CD4-positive, alpha-beta T cell treated with Interleukin-2 at 100 ng/mL for 4 hours (primary cell): ENCODE data around the gene HTT-AS.

Source experiments
- DNase-seq: peaks from one replicate; pipeline ENCODE4 v3.0.0-alpha.2; 2020; ENCODE audit warnings: low spot score

HTT-AS gene

DNA sequence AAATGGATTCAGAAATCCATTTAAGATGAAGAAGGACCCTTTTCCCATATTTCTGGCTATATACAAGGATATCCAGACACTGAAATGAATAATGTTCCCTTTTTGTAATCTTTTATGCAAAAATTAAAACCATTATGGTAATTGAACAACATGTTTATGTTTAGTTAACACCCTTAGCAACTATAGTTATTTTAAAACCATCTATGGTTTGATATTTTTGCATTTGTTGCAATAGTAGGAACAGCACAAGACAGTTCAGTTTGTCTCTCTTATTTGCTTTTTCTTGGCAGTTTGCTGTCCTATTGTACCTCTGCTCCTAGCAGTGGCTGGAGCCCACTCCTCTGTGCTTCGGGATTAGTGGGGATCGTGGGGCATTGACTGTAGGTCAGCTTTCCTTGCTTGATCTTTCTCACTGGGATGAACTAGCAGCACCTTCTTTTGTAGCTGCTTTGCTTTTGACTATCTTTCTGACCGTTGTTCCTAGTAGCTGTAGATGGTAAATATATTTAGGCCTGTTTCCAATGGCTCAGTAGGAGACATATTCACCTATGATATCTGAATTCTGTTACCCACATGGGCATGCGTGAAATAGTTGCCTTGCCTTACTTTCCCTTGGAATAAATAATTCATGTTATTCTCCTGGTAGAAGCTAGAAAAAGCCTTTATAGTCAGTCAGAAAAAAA lies 12.9 kb upstream of the HTT-AS start:
- DNase-seq: no peak

DNA sequence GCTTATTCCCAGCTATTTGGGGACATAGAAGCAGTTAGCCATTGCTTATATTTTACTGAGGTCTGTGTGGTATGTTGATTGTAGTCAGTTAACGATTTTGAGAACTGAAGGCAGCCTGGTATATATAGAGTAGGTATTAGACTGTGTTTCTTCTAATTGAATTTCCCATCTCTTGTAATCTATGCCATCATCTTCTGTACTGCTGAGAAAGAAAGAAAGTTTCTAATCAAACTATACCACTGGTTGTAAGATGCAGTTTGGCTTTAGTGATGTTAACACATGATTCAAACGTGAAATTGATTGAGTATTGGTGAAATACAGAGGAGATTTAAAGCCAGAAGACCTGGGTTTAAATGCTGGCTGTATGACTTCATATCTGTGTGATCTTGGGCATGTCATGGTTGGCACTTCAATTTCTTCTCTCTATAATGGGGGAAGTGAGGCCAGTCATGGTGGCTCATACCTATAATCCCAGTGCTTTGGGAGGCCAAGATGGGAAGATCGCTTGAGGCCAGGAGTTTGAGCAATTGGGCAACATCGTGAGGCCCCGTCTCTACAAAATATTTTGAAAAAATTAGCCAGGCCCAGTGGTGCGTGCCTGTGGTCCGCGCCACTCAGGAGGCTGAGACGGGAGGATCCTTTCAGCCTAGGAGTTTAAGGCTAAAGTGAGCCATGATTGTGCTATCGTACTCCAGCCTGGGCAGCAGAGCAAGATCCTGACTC lies 11.8 kb upstream of the HTT-AS start:
- DNase-seq: no peak

DNA sequence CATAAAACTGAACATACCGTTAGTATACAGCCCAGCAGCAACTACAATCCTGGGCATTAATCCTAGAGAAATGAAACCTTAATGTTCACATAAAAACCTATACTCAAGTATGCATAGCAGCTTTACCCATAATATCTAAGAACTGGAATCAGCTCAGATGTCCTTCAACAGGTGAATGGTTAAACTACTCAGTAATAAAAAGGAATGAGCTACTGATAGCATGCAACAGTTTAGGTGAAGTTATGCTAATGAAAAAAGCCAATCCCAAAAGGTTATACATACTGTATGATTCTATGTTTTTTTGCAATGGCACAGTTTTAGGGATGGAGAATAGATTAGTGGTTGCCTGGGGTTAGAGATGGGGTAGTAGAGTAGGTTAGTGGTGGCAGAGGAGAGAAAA lies 9.4 kb upstream of the HTT-AS start:
- no peak for DNase-seq

DNA sequence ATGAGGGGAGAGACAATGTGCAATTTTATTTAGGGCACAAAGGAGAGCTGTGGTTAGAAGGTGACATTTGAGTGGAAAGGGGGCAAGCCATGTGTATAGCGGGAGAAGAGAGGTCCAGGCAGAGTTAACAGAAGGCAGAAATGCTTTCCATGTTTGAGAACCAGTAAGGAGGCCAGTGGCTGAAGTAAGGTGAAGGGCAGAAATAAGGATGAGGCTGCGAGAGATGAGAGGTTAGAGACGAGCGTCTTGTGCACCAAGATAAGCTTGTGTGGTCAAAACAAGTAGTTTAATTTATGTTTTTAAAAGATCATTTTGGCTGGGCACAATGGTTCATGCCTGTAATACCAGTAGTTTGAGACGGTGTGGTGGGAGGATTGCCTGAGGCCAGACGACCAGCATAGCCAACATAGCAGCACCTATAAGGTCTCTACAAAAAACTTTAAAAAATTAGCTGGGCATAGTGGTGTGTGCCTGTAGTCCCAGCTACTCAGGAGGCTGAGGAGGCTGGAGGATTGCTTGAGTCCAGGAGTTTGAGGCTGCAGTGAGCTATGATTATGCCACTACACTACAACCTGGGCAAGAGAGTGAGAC lies 8.7 kb upstream of the HTT-AS start:
- DNase-seq: no peak

DNA sequence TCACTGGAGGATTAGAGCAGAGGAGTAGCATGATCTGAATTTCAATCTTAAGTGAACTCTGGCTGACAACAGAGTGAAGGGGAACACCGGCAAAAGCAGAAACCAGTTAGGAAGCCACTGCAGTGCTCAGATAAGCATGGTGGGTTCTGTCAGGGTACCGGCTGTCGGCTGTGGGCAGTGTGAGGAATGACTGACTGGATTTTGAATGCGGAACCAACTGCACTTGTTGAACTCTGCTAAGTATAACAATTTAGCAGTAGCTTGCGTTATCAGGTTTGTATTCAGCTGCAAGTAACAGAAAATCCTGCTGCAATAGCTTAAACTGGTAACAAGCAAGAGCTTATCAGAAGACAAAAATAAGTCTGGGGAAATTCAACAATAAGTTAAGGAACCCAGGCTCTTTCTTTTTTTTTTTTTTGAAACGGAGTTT lies 5.4 kb upstream of the HTT-AS start:
- no peak for DNase-seq

DNA sequence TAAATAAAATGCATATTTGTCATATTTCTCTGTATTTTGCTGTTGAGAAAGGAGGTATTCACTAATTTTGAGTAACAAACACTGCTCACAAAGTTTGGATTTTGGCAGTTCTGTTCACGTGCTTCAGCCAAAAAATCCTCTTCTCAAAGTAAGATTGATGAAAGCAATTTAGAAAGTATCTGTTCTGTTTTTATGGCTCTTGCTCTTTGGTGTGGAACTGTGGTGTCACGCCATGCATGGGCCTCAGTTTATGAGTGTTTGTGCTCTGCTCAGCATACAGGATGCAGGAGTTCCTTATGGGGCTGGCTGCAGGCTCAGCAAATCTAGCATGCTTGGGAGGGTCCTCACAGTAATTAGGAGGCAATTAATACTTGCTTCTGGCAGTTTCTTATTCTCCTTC lies 3.5 kb upstream of the HTT-AS start:
- no peak for DNase-seq

DNA sequence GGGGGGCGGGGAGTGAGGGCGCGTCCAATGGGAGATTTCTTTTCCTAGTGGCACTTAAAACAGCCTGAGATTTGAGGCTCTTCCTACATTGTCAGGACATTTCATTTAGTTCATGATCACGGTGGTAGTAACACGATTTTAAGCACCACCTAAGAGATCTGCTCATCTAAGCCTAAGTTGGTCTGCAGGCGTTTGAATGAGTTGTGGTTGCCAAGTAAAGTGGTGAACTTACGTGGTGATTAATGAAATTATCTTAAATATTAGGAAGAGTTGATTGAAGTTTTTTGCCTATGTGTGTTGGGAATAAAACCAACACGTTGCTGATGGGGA lies 1.3 kb upstream of the HTT-AS start:
- DNase-seq: no peak

DNA sequence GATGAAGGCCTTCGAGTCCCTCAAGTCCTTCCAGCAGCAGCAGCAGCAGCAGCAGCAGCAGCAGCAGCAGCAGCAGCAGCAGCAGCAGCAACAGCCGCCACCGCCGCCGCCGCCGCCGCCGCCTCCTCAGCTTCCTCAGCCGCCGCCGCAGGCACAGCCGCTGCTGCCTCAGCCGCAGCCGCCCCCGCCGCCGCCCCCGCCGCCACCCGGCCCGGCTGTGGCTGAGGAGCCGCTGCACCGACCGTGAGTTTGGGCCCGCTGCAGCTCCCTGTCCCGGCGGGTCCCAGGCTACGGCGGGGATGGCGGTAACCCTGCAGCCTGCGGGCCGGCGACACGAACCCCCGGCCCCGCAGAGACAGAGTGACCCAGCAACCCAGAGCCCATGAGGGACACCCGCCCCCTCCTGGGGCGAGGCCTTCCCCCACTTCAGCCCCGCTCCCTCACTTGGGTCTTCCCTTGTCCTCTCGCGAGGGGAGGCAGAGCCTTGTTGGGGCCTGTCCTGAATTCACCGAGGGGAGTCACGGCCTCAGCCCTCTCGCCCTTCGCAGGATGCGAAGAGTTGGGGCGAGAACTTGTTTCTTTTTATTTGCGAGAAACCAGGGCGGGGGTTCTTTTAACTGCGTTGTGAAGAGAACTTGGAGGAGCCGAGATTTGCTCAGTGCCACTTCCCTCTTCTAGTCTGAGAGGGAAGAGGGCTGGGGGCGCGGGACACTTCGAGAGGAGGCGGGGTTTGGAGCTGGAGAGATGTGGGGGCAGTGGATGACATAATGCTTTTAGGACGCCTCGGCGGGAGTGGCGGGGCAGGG lies 711 bp upstream of the HTT-AS start:
- DNase-seq: peak; percentile 17

DNA sequence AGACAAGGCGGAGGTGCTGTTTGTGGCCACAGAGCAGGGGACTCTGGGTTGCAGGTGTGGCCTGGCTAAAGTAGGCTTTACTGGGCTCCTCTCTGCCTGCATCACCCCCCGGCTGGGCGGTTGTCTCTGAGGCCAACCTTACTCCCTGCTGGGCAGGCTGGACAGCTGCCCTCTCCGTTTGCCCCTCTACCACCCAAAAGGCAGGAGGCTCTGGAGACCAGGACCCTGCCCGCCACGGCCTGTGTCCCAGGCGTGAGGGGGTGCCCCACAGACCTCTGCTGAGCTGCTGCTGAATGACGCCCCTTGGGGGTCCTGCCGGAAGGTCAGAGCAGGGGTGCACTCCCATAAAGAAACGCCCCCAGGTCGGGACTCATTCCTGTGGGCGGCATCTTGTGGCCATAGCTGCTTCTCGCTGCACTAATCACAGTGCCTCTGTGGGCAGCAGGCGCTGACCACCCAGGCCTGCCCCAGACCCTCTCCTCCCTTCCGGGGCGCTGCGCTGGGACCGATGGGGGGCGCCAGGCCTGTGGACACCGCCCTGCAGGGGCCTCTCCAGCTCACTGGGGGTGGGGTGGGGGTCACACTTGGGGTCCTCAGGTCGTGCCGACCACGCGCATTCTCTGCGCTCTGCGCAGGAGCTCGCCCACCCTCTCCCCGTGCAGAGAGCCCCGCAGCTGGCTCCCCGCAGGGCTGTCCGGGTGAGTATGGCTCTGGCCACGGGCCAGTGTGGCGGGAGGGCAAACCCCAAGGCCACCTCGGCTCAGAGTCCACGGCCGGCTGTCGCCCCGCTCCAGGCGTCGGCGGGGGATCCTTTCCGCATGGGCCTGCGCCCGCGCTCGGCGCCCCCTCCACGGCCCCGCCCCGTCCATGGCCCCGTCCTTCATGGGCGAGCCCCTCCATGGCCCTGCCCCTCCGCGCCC lies 920 bp downstream of the HTT-AS start:
- no peak for DNase-seq

DNA sequence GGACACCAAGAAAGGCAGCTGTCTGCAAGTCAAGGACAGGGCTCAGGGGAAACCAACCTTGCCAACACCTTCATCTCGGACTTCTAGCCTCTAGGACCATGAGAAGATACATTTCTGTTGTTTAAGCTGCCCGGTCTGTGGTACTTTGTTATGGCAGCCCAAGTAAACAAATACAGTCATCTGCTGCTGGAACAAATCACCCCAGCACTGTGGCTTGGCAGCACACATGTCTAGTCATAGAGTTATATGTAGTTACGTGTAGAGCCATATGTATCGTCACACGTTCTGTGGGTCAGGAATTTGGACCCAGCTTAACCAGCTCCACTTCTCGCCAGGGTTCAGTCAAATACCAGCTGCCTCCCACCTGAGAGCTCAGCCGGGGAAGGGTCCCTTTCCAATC lies 2.5 kb downstream of the HTT-AS start:
- no peak for DNase-seq

DNA sequence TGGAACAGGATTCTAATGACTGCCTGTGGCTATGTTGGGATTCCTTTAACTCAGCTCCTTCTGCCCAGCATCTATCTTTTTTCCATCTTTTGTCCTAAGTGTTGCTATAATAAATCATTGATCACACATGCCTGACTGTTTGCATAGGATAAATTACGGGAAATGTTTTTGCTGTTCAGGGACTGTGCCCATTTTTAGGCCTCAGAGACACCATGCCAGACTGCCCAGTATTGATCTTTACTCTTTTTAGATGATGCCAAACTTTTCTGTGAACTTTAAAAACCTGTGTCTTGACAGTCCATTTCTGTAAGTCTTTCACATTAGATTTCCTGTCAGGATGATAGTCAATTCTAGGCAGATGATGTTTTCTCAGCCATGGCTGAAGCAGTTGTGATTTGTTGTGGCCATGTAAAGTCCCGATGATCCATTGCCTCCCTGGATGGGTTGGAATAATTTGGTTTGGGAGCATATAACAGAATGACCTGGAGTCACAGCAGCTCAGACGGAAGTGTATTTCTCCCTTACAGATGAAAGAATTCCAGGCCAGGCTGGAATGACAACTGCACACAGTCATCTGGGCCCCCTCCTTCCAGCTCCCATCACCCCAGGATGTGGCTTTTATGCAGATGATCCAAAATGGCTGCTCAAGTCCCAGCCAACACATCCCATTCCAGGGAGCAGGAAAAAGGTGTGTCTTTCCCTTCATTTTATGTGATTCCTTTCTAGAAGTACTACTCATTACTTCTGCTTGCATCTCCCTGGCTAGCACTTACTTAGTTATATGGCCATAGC lies 3.4 kb downstream of the HTT-AS start:
- no peak for DNase-seq

DNA sequence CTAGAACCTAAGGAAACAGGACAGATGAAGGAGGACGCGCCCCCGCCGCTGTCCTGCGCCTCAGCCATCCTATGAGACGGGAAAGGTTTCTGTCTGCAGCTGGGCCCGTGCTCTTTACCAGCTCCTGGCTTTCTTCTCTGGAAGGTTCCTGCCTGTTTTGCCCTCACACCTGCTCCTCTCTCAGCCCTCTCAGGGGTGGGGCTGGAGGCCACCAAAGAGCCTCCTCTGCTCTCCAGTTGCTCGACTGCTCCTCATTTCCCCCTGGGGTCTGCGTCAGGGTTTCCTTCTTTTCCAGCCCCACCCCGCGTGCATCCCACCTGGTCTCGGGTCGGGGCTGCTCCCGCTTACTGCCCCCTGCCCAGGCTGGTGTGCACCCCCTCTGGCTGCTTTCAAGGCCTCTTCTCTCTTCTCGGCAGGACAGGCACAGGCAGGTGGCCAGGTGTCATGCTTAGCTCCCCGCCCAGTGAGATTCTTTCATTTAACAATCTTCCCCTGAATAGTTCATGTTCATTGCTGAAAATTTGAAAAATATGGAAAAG lies 4.6 kb downstream of the HTT-AS start:
- no peak for DNase-seq

DNA sequence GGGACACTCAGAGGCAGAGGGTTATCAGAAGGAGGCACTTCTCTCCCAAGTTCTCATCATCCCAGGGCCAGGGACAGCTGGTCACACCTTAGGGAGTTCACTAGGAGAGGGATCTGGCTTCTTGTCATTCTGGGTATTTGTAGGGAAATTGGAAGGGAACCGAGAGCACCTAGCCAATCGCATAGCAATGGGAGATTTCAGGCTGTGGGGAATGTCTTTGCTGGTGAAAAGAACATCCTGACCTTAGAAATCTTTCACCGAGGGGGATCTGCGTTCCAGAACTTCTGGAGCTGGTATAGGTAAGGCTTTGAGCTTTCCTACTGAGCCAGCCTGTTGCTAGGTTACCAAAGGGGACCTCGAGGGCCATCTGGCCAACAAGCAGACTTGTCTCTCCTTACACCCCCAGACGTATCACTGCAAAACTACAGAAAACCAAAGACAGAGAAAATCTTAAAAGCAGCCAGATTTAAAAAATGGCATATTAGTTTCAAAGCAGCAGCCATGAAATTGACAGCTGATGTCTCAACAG lies 6.8 kb downstream of the HTT-AS start:
- DNase-seq: no peak

DNA sequence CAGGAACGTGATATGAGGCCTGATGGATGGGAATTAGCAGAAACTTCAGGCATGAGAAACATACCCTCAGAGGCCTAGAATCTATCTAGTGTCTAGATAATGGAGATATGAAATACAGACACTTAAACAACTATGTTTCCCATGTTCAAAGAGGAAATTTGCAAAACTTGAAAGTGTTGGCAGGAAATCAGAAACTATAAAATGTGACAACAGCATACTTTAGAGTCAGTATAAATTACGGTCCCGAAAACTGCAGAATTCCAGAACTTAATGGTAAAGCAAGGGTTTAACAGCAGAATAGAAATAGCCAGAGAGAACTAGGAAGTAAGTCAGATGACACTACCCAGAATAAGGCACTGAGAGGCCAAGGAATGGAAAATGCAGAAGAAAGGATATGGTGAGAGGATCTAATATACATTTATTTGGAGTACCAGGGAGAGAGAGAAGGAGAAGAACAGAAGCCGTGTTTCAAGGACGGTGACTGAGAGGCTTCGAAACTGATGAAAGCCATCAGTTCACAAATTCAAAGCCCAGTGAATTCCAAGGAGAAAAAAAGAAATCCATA lies 7.4 kb downstream of the HTT-AS start:
- DNase-seq: no peak

DNA sequence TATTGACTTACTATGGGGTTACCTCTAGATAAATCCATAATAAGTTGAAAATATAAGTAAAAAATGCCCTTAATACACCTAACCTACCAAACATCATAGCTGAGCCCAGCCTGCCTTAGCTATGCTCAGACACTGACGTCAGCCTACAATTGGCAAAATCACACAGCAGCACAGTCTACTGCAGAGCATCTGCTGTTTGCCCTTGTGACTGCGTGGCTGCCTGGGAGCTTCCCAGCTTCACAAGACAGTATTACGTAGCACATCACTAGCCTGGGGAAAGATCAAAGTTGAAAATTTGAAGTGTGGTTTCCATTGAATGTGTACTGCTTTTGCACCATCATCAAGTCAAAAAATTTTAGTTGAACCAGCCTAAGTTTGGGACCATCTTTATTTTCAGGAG lies 8.8 kb downstream of the HTT-AS start:
- DNase-seq: no peak

DNA sequence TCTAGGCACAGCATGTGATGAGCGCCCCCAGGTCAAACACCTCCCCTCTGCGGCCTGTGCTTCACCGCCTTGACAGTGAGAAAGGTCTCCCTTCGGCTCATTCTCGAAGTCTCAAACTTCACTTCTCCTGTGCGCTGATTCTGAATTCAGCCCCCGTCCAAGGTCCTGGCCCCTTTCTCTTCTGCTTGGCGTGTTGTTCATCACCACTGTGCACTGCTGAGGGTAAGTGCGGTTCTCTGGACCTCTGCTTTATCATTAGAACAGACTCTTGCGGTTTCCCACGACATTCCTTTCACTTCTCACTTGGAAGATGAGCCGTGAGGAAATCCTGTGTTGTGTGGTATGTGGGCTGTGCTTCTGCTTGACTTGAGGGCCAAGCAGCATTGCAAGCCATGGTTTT lies 11.9 kb downstream of the HTT-AS start:
- DNase-seq: no peak

DNA sequence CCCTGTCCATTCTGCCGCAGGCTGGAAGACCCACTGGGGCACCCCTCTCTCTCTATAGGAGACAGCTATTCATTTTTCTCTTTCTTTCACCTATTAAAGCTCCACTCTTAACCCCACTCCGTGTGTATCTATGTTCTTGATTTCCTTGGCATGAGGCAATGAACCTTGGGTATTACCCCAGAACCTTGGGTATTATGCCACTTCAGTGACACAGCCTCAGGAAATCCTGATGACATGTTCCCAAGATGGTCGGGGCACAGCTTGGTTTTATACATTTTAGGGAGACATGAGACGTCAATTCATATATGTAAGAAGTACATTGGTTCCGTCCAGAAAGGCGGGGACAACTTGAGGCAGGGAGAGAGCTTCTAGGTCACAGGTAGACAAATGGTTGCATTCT lies 13.4 kb downstream of the HTT-AS start:
- no peak for DNase-seq

DNA sequence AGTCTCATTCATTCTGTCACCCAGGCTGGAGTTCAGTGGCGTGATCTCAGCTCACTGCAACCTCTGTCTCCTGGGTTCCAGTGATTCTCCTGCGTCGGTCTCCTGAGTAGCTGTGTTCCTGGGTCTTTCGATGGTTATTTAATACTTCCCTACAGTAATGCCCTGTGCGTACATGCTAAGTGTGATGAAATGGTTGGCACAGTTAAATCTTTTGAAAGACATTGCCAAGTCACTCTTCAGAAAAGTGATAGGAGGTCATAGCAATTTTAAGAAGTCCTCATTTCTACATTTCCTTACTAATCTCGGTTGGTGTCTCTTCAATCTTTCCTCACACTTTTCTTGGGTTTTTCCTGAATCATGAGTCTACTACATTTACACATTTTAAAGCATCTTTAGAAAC lies 14.4 kb downstream of the HTT-AS start:
- DNase-seq: no peak

DNA sequence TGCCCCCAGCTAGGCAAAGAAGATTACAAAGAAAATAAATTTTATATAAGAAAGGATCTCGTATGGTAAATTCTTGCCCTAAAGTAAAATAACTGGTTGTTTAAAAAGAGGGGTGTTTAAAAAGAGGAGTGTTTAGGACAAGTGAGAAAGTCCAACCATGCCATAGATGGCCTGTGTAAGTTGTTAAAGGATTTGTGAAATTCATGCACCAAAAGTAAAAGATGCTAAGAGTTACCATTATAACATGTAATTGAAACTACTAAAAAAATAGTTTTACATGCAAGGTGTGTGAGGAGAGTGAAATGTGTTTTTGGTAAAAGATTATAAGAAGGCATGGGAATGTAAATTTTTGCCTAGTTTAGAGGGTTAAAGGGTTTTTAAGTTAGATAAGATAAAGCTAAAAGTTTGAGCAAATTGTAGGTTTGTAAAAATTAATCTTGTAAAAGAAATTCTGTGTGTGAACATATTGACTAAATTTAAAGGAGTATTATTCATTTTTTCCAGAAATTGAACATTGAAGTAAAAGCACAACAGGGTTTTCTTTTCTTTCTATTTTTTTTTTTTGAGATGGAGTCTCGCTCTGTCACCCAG lies 20.1 kb downstream of the HTT-AS start:
- no peak for DNase-seq
